ENCODE measurements around the gene DOCK10. TPM values are rescaled to one million over a fixed set of nuclear protein-coding genes. Genes with fewer than 3 reads are reported as not detected.

DOCK10 gene
- total and polyA plus RNA-seq, 3 donors from 2014 or later: 2.9 to 20.2 (median 11.4) TPM

DNA sequence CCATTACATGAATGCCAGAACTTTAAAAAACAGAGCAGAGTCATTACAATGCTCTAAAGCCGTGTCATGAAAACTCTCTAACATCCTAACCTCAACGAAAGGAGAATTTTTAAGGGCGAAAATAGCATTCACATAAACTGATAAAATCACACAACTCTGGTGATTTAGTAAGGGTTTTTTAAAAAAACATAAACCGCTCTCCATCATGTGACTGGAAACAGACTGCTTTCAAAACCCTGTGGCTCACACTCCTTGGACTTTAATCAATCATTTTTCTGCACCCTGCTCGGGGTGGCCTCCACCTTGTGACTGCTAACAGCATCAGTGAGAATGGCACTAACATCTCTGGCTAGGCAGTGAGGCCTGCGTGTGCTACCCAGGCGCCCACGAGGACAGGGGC is 12.1 kb downstream of the DOCK10 start:
- intact Hi-C loops (cut with DNase I; ENCODE audit: low total_unique reads): no loop called here
- 85 to 91% methylated on average over 8 of the region's 8 CpGs for WGBS, 2 donors
- TF ChIP-seq POLR2A (IDR thresholded peaks at IDR 0.05): no peak
- TF ChIP-seq, protein P1, sequence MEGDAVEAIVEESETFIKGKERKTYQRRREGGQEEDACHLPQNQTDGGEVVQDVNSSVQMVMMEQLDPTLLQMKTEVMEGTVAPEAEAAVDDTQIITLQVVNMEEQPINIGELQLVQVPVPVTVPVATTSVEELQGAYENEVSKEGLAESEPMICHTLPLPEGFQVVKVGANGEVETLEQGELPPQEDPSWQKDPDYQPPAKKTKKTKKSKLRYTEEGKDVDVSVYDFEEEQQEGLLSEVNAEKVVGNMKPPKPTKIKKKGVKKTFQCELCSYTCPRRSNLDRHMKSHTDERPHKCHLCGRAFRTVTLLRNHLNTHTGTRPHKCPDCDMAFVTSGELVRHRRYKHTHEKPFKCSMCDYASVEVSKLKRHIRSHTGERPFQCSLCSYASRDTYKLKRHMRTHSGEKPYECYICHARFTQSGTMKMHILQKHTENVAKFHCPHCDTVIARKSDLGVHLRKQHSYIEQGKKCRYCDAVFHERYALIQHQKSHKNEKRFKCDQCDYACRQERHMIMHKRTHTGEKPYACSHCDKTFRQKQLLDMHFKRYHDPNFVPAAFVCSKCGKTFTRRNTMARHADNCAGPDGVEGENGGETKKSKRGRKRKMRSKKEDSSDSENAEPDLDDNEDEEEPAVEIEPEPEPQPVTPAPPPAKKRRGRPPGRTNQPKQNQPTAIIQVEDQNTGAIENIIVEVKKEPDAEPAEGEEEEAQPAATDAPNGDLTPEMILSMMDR (IDR thresholded peaks at IDR 0.05): no peak
- no peak for DNase-seq
- no peaks in the 10 kb centered on the region for H3K4me1 ChIP-seq
- H3K27ac ChIP-seq: no peak overlapping the region
- H3K9me3 ChIP-seq: no peaks in the 10 kb centered on the region
- H3K4me3 ChIP-seq: no peak overlapping the region
- H3K27me3 ChIP-seq: no peaks in the 10 kb centered on the region
- no peaks in the 10 kb centered on the region for H3K36me3 ChIP-seq (ENCODE audit: low read depth, missing control alignments)

DNA sequence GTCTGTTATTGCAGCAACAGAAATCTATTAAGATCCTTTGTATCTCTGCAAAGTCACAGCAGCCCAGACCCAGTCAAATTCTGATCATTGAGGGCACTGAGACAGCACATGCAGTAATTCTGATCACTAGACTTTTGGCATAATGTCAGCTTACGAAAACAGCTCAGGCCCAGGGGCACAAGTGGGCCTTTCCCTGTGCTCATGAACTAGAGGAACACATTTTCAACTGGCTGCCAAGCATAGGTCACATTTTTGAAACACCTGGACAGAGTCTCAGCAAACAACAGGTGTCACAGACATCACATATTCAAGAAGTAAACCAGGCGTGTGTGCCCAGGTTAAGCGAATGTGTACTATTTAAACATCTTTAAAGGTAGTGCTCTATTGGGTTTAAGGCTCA is 13.7 kb downstream of the DOCK10 start:
- Histone ChIP-seq H3K27ac (no peak overlapping the region), H3K4me3 (no peak overlapping the region), H3K36me3 (ENCODE audit: low read depth, missing control alignments) (no peaks in the 10 kb centered on the region), H3K9me3 (no peaks in the 10 kb centered on the region), H3K27me3 (no peaks in the 10 kb centered on the region), H3K4me1 (no peaks in the 10 kb centered on the region)
- 90 to 91% methylated on average over 3 of the region's 3 CpGs for WGBS, 2 donors
- no peak for DNase-seq
- TF ChIP-seq, protein P1 (IDR thresholded peaks at IDR 0.05): no peak
- TF ChIP-seq POLR2A (IDR thresholded peaks at IDR 0.05): no peak
- intact Hi-C loops (cut with DNase I; ENCODE audit: low total_unique reads): no loop called here

DNA sequence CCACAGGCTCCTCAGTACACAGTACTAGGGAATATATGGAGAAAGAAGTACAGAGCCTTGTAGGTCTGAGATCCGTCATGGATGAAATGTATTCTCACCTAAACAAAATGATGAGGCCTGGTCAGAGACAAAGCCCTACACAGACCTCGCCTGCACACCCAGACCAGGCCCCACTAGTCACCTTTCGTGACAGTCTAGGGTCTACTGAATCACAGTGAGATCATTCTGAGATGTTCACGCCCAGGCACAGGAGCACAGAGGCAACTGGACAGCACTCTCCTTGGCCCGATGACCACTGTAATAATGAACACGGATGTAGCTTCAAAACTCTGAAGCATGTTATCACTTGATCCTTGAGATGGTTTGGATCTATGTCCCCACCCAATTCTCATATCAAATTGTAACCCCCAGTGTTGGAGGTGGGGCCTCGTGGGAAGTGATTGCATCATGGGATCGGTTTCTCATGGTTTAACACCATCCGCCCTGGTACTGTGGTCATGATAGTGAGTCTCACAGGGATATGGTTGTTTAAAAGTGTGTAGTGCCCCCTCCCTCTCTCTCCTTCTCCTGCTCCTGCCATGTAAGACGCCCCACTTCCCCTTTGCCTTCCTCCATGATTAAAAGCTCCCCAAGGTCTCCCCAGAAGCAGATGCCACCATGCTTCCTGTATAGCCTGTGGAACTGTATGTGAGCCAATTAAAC is 15.1 kb downstream of the DOCK10 start:
- Histone ChIP-seq H3K9me3 (no peaks in the 10 kb centered on the region), H3K4me1 (no peaks in the 10 kb centered on the region), H3K36me3 (ENCODE audit: low read depth, missing control alignments) (no peaks in the 10 kb centered on the region), H3K4me3 (no peak overlapping the region), H3K27ac (no peak overlapping the region), H3K27me3 (no peaks in the 10 kb centered on the region)
- WGBS, 2 donors: 92 to 94% methylated on average over 10 of the region's 10 CpGs
- intact Hi-C loops (cut with DNase I; ENCODE audit: low total_unique reads): no loop called here
- no peak for DNase-seq
- TF ChIP-seq, protein P1 (IDR thresholded peaks at IDR 0.05): no peak

DNA sequence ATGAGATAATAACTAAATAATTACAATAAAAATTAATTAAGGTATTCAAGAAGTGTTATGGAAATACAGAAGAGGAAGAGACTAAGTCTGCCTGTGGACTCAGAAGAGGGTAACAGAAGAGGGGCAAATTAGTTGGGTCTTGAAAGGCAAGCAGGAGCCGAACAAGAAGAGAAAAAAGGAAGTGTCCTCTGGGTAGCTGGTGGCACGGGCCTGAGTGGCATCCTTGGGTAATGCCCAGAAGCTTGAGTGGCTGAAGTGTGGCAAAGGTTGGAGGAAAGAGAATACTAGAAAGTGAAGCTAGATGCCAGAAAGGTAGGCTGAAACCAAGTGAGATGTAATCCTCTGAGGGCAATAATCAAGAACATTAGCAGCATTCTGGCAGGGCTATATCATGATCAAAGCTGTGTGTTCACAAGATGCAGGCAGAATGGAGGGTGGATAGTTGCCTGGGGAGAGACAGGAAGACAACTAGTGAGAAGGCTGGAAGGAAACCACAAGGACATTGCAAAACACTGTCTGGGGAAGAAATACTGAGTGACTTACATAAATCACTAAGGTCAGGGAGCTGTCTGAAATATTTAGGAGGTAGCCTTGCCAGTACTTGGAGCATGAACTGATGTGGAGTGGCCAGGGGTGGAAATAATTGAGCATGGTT is 16.2 kb downstream of the DOCK10 start:
- DNase-seq: no peak
- no peaks in the 10 kb centered on the region for H3K27me3 ChIP-seq
- H3K4me1 ChIP-seq: no peaks in the 10 kb centered on the region
- no peak overlapping the region for H3K27ac ChIP-seq
- no peaks in the 10 kb centered on the region for H3K36me3 ChIP-seq (ENCODE audit: low read depth, missing control alignments)
- intact Hi-C loops (cut with DNase I; ENCODE audit: low total_unique reads): no loop called here
- H3K9me3 ChIP-seq: no peaks in the 10 kb centered on the region
- no peak for TF ChIP-seq POLR2A (IDR thresholded peaks at IDR 0.05)
- TF ChIP-seq, protein P1 (IDR thresholded peaks at IDR 0.05): no peak
- no peak overlapping the region for H3K4me3 ChIP-seq
- 73 to 81% methylated on average over 2 of the region's 2 CpGs for WGBS, 2 donors

DNA sequence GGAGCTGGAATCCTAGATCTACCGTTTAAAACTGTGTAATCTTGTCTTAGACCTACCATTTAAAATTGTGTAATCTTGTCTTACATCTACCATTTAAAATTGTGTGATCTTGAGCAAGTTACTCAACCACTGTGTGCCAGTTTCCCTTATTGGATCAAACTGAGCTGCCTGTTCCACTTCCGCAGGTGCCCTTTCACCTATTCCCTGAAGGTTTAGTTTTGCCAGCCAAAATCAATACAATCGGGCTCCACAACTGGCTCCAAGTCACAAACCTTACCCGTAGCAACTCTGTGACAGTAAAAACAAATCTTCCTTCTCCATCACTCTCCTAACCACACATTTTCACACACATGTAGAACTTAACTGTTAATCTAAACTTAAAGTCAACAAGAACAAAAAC is 20.1 kb downstream of the DOCK10 start:
- Histone ChIP-seq H3K27ac (no peak overlapping the region), H3K36me3 (ENCODE audit: low read depth, missing control alignments) (no peaks in the 10 kb centered on the region), H3K4me3 (no peak overlapping the region), H3K9me3 (no peaks in the 10 kb centered on the region), H3K27me3 (no peaks in the 10 kb centered on the region), H3K4me1 (no peaks in the 10 kb centered on the region)
- WGBS, 2 donors: 69 to 79% methylated on average over 4 of the region's 4 CpGs
- no peak for TF ChIP-seq POLR2A (IDR thresholded peaks at IDR 0.05)
- TF ChIP-seq, protein P1 (IDR thresholded peaks at IDR 0.05): no peak
- intact Hi-C loops (cut with DNase I; ENCODE audit: low total_unique reads): no loop called here
- DNase-seq: no peak

Data from testis (tissue), 3 donors.